ENCODE results near the gene TSTD1.
A peak's percentile ranks its signal among the peaks of the same experiment; 100 is the strongest.
"Not testable (repeated sequence)": the region's sequence is repeated elsewhere in the genome, so short reads cannot be mapped to it uniquely, and the experiment has no call there.

TSTD1 gene

DNA sequence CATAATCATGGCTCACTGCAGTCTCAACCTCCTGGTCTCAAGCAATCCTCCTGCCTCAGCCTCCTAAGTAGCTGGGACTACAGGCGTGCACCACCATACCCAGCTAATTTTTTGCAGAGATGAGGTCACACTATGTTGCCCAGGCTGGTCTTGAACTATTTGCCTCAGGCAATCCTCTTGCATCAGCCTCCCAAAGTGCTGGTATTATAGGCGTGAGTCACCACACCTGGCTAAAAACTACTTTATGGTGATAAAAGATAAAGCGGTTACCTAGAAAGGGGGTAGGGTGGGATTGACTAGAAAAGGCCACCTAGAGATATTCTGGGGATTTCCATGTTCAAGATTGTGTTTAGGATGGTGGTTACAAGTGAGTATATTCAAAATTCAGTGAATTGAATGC is 5.0 kb downstream of the TSTD1 start:
- ATAC-seq: peak; percentile 56 to 60

DNA sequence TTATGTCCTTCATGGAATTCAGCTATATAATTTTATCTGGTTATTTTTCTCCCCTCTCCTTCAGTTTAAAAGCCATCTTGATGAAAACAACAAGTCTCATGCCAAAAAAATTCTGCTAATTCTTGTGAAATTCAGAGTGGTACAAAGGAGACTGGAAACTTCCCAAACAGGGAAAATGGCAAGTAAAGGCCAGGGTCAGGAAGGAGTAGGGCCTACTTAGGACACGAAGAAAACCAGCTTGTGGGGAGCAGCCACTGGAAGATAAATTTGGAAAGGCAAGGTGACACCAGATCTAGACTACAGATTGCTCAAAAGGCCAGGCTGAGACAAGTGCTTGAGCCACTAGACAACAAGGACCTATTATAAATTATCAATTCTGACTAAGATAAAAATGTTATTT is 6.4 kb downstream of the TSTD1 start:
- no peak for ATAC-seq

DNA sequence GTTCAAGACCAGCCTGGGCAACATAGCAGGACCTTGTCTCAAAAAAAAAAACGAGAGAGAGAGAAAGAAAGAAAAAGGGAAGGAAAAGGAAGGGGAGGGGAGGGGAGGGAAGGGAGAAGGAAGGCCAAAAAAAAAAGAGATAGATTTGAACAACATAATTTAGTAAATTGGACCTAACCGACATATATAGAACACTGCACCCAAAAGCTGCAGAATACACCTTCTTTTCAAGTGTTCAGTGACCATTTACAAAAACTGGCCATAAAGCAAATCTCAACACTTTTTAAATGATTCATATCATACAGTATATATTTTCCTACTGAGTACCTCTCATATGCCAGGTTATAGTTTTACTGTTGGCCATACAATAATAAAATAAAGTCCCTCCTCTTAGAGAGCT is 6.9 kb downstream of the TSTD1 start:
- no peak for ATAC-seq

- not testable (repeated sequence) for ATAC-seq
Observed at GRCh38 chr1:161029466-161029865, 9.3 kb downstream of the TSTD1 start.

DNA sequence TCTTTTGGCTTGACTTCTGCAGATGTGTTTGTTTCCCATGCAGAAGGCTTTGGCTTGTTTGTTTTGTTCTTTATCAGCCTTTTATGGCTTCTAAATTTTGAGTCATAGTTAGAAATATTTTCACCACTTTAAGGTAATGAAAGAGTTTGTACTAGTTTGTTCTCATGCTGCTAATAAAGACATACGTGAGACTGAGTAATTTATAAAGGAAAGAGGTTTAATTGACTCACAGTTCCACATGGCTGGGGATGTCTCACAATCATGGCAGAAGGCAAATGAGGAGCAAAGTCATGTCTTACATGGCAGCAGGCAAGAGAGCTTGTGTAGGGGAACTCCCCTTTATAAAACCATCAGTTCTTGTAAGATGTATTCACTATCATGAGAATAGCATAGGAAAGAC is 11.8 kb downstream of the TSTD1 start:
- peak; percentile 82 to 86 for ATAC-seq

DNA sequence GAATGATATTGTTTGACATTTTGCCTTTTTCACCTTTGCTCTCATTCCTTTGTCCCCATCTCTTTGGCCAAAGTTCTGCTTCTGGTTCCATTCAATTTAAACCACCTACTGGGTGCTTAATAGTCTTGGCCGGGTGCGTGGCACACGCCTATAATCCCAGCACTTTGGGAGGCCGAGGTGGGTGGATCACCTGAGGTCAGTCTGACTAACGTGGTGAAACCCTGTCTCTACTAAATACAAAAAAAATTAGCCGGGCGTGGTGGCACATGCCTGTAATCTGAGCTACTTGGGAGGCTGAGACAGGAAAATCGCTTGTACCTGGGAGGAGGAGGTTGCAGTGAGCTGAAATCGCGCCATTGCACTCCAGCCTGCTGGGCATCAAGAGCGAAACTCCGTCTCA is 16.3 kb downstream of the TSTD1 start:
- not testable (repeated sequence) for ATAC-seq

- peak; percentile 51 to 62 for ATAC-seq
Observed at GRCh38 chr1:161021970-161022353, 16.8 kb downstream of the TSTD1 start.

DNA sequence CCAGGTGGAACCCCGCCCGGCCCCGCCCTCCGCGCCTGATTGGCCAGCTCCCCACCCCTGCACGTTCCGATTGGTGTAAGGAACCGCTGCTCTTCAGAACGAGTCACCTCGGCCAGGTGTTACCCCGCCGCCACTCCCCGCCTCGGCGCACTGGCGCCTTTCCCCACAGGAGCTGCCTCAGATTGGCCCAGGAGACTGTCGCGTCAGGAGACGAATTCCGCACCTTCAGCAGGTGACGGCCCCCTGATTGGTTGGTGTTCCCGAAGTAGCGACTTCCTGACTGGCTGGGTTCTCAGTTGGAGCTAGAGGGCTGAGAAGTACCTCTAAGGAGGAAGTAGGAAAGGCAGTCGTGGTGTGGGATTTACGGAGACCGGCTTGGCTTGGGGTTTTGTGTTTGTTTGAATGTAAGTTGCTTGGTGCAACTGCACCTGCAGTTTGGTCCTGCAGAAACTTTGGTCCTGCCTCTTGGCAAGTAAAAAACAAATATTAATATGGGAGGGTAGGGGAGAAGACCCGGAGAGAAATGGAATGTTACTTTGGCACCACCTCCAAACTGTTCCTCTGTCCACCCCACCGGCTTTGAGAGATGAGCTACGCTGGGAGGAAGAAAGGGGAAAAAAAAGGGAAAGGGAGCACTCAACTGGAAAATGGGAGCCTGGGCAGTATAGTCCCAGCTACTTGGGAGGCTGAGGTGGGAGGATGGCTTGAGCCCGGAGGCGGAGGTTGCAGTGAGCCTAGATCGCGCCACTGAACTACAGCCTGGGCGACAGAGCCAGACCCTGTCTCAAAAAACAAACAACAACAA is 17.4 kb downstream of the TSTD1 start:
- ATAC-seq: peak; percentile 87 to 91

DNA sequence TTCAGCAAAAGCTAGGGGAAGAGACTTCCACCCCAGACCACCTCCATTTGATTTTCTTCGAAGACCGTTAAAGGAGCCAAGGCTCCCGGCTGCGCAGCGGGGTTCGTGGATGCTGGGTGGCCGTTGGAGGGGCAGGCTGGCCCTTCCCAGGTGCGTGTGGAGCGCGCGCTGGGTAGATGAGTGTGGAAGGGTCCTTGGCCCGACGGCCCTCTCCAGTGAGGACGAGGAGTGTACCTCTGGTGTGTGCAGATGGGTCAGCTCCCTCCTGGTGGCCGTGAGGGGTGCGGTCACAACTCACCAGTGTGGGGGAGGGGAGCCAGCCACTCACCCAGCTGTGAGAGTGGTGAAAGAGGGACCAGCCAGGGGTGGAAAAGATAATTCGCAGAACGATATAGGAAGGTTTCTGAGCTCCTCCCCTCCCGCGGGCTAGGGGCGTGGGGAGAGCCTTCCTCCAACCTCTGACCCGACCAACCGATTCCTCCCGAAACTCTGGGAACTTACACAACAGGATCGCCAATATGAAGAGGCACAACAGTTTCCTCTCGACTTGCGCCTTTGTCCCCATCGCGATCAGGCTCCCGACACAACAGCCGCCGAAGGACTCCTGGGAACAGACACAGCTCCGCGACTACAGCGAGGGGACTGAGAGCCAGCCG is 18.1 kb downstream of the TSTD1 start, which contains the start of gene F11R:
Gene F11R, minus strand, starts transcription at position 644 of the 656 bp plus-strand sequence. Its CDS starts 79 bp downstream, at position 565.
- ATAC-seq: peak; percentile 5 to 32

GRCh38 chr1:161019751-161020495 is 18.8 kb downstream of the TSTD1 start:
- ATAC-seq: no peak

DNA sequence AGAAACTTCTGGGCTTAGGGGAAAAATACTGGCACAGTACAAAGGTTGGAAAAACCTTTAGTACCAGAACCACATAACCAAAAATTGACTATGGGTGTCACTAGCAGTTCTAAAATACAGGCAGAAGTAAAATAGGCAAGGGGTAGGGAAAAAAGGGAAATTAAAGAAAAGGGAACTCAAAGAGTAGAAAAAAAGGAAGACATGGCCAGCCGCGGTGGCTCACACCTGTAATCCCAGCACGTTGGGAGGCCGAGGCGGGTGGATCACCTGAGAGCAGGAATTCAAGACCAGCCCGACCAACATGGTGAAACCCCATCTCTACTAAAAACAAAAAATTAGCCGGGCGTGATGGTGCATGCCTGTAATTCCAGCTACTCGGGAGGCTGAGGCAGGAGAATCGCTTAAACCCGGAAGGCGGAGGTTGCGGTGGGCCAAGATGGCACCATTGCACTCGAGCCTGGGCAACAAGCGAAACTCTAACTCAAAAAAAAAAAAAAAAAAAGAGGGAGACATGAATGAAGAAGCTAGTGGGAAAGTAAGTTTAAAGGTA is 19.6 kb downstream of the TSTD1 start:
- ATAC-seq: not testable (repeated sequence)

GRCh38 chr1:161018631-161018930 is 20.2 kb downstream of the TSTD1 start:
- no peak for ATAC-seq

GRCh38 chr1:161017756-161018630 is 20.8 kb downstream of the TSTD1 start:
- ATAC-seq: no peak

DNA sequence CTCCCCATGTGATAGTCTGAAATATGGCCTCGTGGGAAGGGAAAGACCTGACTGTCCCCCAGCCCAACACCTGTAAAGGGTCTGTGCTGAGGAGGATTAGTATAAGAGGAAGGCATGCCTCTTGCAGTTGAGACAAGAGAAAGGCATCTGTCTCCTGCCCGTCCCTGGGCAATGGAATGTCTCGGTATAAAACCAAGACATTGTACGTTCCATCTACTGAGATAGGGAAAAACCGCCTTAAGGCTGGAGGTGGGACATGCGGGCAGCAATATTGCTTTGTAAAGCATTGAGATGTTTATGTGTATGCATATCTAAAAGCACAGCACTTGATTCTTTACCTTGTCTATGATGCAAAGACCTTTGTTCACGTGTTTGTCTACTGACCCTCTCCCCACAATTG is 21.6 kb downstream of the TSTD1 start:
- not testable (repeated sequence) for ATAC-seq

- not testable (repeated sequence) for ATAC-seq
Observed at GRCh38 chr1:161016683-161017082, 22.1 kb downstream of the TSTD1 start.

- peak; percentile 72 to 73 for ATAC-seq
Observed at GRCh38 chr1:161013488-161014230, 25.1 kb downstream of the TSTD1 start.

DNA sequence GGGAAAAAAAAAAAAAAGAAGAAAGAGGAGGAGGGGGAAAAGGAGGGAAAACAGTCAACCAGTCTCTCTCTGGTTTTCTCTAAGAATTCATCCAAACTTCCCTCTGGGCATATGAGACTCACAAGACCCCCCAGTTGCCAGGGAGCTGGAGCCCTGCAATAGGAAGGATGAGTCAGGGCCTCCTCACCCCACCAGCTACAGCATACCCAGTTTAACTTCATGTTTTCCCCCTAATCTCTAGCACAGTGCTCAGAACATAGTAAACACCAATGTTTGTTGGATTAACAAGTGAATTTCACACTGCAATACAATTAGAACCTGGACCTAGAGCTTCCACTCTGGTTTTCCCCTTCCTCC is 25.7 kb downstream of the TSTD1 start:
- peak; percentile 33 to 37 for ATAC-seq

DNA sequence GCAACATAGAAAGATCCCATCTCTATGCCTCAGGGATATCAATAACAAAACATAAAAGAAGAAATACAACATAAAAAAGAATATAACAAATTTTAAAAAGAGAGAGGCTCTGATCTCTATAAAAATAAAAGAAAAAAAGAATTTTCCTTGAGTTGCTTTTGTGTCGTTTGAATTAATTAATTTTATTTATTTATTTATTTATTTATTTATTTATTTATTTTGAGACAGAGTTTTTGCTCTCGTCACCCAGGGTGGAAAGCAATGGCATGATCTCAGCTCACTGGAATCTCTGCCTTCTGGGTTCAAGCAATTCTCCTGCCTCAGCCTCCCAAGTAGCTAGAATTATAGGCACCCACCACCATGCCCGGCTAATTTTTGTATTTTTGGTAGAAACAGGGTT is 26.3 kb downstream of the TSTD1 start:
- no peak for ATAC-seq

DNA sequence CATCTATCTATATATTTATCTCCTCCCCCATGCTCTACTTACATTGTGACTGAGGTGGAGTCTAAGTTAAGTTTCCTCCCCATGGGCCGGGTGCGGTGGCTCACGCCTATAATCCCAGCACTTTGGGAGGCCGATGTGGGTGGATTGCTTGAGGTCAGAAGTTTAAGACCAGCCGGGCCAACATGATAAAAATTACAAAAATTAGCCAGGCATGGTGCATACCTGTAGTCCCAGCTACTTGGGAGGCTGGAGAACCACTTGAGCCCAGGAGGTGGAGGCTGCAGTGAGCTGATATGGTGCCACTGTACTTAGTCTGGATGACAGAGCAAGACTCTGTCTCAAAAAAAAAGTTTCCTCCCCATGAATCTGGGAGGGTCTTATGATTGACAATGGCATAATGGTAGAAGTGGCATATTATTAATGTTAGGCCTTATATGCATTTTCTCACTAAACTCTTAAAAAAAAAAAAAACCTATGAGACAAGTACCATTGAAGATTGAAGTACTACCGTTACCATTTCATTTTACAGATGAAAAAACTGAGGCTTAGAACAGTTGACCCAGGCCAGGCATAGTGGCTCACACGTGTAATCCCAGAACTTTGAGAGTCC is 29.1 kb downstream of the TSTD1 start:
- no peak for ATAC-seq

DNA sequence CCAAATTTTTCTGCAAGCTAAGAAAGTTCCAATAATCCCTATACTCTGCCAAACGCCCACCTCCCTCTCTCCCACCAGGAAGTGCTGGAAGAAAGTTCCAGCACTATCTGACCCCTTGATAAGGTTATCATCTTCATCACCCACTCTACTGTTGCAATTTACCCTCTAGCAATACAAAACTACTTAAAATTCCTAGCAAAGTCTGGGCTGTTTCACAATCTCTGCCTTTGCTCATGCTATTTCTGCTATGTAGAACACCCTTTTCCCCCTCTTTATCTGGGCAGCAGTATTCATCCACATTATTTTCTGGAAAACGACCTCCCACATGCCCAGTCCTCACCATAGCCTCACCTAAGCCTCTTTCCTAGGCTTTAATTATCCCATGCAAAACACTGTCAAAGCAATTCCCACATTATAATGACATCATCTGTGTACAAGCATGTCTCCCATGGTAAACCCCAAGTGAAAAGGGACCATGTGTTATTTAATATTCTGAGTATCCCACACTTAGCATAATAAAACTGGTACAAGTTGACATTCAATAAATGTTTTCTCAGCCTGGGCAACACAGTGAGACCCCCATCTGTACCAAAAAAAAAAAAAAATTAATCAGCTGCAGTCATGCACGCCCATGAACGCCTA is 29.8 kb downstream of the TSTD1 start:
- ATAC-seq: no peak

GRCh38 chr1:161007369-161007768 is 31.4 kb downstream of the TSTD1 start:
- no peak for ATAC-seq

Measured in activated CD4-positive, CD25-positive, alpha-beta regulatory T cell treated with anti-CD3 and anti-CD28 coated beads, Interleukin-2, amount 50 U/mL, for 24 hours (primary cell).